Fibroblast of pulmonary artery (primary cell): ENCODE data around the gene TBL1X.
"Not testable (repeated sequence)": the region's sequence is repeated elsewhere in the genome, so short reads cannot be mapped to it uniquely, and the experiment has no call there.

Experiments
- DNase-seq: peaks from one replicate; pipeline ENCODE4 v3.0.0-alpha.2; 2010; ENCODE audit warnings: low read depth
- H3K4me3 ChIP-seq: replicated peaks from 2 replicates; pipeline ENCODE4 v1.5.1; 2011; ENCODE audit warnings: low read depth, mild to moderate bottlenecking, control low read depth, low read length, moderate library complexity
- TF ChIP-seq, protein P1 (sequence below): IDR thresholded peaks from 2 replicates; pipeline ENCODE4 v1.5.1; 2011; ENCODE audit warnings: mild to moderate bottlenecking, control low read depth, low read length, inconsistent platforms; ENCODE audit errors: missing control alignments

TBL1X gene

DNA sequence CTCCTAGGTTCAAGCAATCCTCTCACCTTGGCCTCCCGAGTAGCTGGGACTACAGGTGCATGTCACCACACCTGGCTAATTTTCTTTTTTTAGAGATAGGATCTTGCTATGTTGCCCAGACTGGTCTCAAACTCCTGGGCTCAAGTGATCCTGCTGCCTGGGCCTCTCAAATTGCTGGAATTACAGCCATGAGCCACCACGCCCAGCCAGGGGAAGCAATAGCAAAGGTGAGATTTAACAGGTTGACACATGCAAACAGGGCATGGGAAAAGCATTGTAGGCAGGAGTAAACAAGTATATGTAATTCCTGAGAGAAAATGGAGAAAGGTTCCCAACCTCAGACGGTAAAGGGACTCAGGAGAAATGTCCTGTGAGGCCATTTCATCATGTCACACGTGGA is 33.6 kb upstream of the TBL1X start:
- TF ChIP-seq, protein P1, sequence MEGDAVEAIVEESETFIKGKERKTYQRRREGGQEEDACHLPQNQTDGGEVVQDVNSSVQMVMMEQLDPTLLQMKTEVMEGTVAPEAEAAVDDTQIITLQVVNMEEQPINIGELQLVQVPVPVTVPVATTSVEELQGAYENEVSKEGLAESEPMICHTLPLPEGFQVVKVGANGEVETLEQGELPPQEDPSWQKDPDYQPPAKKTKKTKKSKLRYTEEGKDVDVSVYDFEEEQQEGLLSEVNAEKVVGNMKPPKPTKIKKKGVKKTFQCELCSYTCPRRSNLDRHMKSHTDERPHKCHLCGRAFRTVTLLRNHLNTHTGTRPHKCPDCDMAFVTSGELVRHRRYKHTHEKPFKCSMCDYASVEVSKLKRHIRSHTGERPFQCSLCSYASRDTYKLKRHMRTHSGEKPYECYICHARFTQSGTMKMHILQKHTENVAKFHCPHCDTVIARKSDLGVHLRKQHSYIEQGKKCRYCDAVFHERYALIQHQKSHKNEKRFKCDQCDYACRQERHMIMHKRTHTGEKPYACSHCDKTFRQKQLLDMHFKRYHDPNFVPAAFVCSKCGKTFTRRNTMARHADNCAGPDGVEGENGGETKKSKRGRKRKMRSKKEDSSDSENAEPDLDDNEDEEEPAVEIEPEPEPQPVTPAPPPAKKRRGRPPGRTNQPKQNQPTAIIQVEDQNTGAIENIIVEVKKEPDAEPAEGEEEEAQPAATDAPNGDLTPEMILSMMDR = no peak
- no peak for DNase-seq

DNA sequence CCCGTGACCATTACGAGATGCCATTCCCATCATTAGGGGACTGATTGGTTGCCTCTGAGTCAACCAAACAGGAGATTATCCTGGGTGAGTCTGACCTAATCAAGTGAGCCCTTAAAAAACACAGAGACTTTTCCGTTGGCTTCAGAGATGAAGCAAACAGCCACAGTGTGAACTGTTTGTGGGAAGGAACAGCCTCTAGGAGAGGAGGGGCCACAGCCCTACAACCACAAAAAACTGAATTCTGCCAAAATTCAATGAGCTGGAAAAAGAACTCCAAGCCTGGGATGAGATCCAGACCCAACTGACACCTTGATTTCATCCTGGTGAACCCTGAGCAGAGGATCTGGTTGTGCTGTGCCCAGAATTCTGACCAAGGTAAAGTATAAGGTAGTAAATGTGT is 31.3 kb upstream of the TBL1X start:
- H3K4me3 ChIP-seq = no peak overlapping the region
- no peak for DNase-seq
- TF ChIP-seq, protein P1 = no peak

More for the DNA sequence above, 33.6 kb upstream of the TBL1X start:
- H3K4me3 ChIP-seq = no peak overlapping the region

DNA sequence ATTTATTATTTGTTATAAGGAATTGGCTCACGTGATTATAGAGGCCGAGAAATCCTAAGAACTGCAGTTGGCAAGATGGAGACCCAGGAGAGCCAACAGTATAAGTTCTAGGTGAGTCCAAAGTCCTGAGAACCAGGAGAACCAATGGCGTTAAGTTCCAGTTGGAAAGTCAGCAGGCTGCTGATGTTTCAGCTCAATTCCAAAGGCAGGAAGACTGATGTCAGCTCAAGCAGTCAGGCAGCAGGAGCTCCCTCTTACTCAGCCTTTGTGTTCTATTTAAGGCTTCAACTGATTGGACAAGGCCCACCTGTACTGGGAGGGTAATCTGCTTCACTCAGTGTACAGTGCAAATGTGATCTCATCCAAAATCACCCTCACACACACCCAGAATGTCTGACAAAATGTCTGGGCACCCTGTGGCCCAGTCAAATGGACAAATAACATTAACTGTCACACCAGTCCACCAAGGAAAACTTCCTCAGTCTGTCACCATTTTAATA is 30.8 kb upstream of the TBL1X start:
- TF ChIP-seq, protein P1 = no peak
- H3K4me3 ChIP-seq = no peak overlapping the region
- no peak for DNase-seq

DNA sequence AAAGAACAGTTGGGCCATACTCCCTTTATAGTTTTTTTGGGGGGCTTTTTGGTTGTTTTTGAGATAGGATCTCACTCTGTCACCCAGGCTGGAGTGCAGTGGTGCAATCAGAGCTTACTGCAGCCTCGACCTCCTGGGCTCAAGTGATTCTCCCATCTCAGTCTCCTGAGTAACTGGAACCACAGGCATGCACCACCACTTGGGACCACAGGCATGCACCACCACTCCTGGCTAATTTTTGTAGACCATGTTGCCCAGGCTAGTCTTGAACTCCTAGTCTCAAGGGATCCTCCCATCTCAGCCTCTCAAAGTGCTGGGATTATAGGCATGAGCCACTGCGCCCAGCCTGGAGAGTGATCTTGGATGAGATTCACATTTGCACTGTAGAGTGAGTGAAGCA is 29.8 kb upstream of the TBL1X start:
- not testable (repeated sequence) for DNase-seq

DNA sequence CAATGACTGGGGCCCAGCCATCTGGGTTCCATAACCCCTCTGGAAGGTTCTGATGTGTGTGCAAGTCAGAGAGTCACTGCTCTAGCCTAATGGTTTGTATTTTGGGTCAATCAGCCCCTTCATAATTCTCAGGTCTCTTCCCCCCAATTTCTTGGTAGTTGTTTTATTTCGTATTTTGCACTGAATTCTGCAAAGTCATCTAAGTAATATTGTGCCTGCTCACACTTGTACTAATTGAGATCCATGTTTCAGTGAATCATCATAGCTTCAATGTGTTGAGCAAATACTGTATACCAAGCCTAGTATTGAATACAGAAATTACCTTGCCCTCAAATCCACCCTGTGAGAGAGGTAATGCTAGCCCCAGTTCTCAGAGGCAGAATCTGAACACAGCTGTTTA is 28.0 kb upstream of the TBL1X start:
- DNase-seq = no peak
- TF ChIP-seq, protein P1 = no peak
- H3K4me3 ChIP-seq = no peak overlapping the region

More for the DNA sequence above, 29.8 kb upstream of the TBL1X start:
- not testable (repeated sequence) for H3K4me3 ChIP-seq

DNA sequence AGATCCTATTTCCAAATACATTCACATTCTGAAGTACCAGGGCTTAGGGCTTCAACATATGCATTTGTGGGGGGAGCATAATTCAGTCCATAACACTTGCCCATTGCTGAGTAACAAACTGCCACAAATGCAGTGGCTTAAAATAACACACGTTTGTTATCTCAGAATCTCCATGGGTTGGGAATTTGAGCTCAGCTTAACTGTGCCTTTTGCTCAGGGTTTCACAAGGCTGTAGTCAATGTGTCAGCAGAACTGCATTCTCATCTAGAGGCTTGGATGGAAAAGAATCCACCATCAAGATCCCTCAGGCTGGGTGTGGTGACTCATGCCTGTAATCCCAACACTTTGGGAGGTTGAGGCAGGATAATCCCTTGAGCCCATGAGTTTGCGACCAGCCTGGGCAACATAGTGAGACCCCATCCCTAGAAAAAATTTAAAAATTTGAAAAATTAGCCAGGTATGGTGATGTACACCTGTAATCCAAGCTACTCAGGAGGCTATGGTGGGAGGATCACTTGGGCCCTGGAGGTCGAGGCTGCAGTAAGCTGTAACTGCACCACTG is 25.8 kb upstream of the TBL1X start:
- DNase-seq = no peak

DNA sequence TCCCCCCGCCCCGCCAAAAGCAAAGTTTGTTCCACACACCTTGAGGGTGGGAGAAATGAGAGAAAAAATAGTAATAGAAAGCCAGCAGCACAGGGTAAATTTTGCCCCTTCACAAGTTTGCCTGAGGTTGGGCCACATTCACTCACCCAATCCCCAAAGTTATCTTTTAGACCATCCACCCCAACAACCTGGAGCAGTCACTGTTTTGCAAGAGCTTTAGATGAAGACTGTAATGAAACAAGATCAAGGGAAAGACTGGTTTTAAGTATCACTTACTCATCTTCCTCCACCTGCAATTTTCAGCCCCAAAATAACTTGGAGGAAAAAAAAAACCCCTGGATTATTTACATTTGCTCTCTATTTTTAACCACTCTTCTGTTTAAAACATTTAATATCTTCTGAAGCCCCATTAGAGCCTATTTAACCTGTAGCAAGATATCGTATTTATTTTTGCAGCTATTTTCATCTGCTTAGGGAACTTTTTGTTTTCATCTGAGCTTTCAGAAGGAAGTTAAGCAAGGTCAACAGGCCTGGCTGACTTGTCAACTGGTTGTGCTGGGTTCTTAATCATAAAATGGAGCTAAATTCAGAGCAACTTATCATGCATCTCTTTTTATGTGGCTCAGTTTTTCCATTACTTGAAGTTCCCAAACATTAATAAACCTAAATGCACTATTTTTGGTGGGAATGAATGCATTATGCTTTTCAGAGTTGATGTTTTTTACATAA is 24.6 kb upstream of the TBL1X start:
- H3K4me3 ChIP-seq = no peak overlapping the region
- no peak for DNase-seq
- TF ChIP-seq, protein P1 = no peak

More for the DNA sequence above, 25.8 kb upstream of the TBL1X start:
- TF ChIP-seq, protein P1 = no peak
- no peak overlapping the region for H3K4me3 ChIP-seq
